HCT116 (cell line): ENCODE measurements around the gene TTYH2. TPM values are rescaled to one million over a fixed set of nuclear protein-coding genes. Genes with fewer than 3 reads are reported as not detected.

Experiments
- ATAC-seq: fragments of 200-7000 bp; cut with Tn5 transposase; 2 replicates; pipeline ENCODE4 v1.9.1; 2020; ENCODE audit warnings: mild to moderate bottlenecking, moderate library complexity
- BruUV-seq: library from RNA; stranded (reverse); fragments of 400-500 nt; replicated peaks from 2 replicates; lab custom pipeline; 2021; lab: Mats Ljungman, UMichigan
- CTCF ChIA-PET: fragments of 300-600 bp; sonication (Branson Sonifier 250); formaldehyde crosslinking; loops from one replicate; lab custom pipeline; 2021; ENCODE audit warnings: antibody characterized with exemption; lab: Charles Lee
- POLR2A ChIA-PET: fragments of 300-600, 350-600 bp; sonication (Branson Sonifier 250); formaldehyde crosslinking; loops from one replicate; lab custom pipeline; 2021; ENCODE audit warnings: antibody characterized with exemption; lab: Charles Lee
- RAD21 ChIA-PET, 2 experiments: fragments of 300-600 bp; sonication (Branson Sonifier 250); formaldehyde crosslinking; loops; one replicate each; lab custom pipeline; 2023; ENCODE audit warnings: low total read pairs in 2 of 2; ENCODE audit not compliant: uncharacterized antibody in 2 of 2, unreplicated experiment in 2 of 2, low non-redundant PET in 1 of 2; lab: Charles Lee
- DNase-seq: peaks from one replicate; pipeline ENCODE4 v3.0.0-alpha.2; 2010; ENCODE audit warnings: low read depth, low spot score
- H2AFZ ChIP-seq: fragments of 200-600 bp; shearing (Covaris generic), sonication (generic); 2 replicates; pipeline ENCODE4 v1.6.1; 2017; ENCODE audit warnings: low read depth, mixed run types, mixed read lengths, antibody characterized with exemption, low read length; ENCODE audit not compliant: poor library complexity, severe bottlenecking
- H3K27ac ChIP-seq: 2 replicates; pipeline ENCODE4 v1.5.1; 2012; ENCODE audit warnings: low read depth, low read length
- H3K27me3 ChIP-seq: fragments of 200-600 bp; sonication (generic); 2 replicates; pipeline ENCODE4 v1.6.1; 2016; ENCODE audit warnings: mixed run types, low read length, mixed read lengths; ENCODE audit not compliant: insufficient read depth
- H3K36me3 ChIP-seq, 2 experiments: fragments of 200-500 bp in 1 of 2; fragments of 200-600 bp in 1 of 2; sonication (Bioruptor generic) in 1 of 2; sonication (generic) in 1 of 2; 2 replicates each; pipeline versions ENCODE4 v1.5.1 to v1.6.1; 2014 to 2016; ENCODE audit warnings: low read length in 2 of 2, inconsistent platforms in 1 of 2, mixed read lengths in 1 of 2, mixed run types in 1 of 2; ENCODE audit not compliant: insufficient read depth in 2 of 2, control insufficient read depth in 1 of 2
- H3K4me1 ChIP-seq, 2 experiments: fragments of 200-600 bp in 1 of 2; sonication (generic) in 1 of 2; 2 replicates each; pipeline versions ENCODE4 v1.5.1 to v1.6.1; 2012 to 2017; ENCODE audit warnings: low read length in 2 of 2, inconsistent platforms in 1 of 2, mild to moderate bottlenecking in 1 of 2, mixed read lengths in 1 of 2, mixed run types in 1 of 2, moderate library complexity in 1 of 2; ENCODE audit not compliant: insufficient read depth in 2 of 2, control insufficient read depth in 1 of 2
- H3K4me2 ChIP-seq: fragments of 200-600 bp; sonication (generic); 2 replicates; pipeline ENCODE4 v1.6.1; 2017; ENCODE audit warnings: mixed run types, low read length, mixed read lengths
- H3K4me3 ChIP-seq, 2 experiments: fragments of 200-600 bp in 1 of 2; sonication (generic) in 1 of 2; replicated peaks in 1 of 2; 2 replicates each; pipeline ENCODE4 v1.5.1; 2011 to 2016; ENCODE audit warnings: low read length in 2 of 2, control low read depth in 1 of 2, low read depth in 1 of 2, mild to moderate bottlenecking in 1 of 2, mixed read lengths in 1 of 2, mixed run types in 1 of 2
- H3K79me2 ChIP-seq: fragments of 200-600 bp; sonication (generic); 2 replicates; pipeline ENCODE4 v1.6.1; 2017; ENCODE audit warnings: mild to moderate bottlenecking, mixed run types, low read length, moderate library complexity, mixed read lengths; ENCODE audit not compliant: insufficient read depth
- H3K9ac ChIP-seq: fragments of 200-600 bp; sonication (generic); 2 replicates; pipeline ENCODE4 v1.6.1; 2016; ENCODE audit warnings: low read length, mixed read lengths
- H3K9me2 ChIP-seq: fragments of 200-600 bp; sonication (generic), shearing (Covaris generic); 2 replicates; pipeline ENCODE4 v1.6.1; 2017; ENCODE audit warnings: mixed run types, mild to moderate bottlenecking, moderate library complexity; ENCODE audit not compliant: insufficient read depth
- H3K9me3 ChIP-seq, 2 experiments: fragments of 200-500 bp in 1 of 2; fragments of 200-600 bp in 1 of 2; sonication (Bioruptor generic) in 1 of 2; sonication (generic) in 1 of 2; 2 replicates each; pipeline ENCODE4 v1.6.1; 2014 to 2017; ENCODE audit warnings: low read length in 2 of 2, mixed read lengths in 2 of 2, inconsistent platforms in 1 of 2, low read depth in 1 of 2, mild to moderate bottlenecking in 1 of 2, mixed run types in 1 of 2, moderate library complexity in 1 of 2; ENCODE audit not compliant: control insufficient read depth in 1 of 2, insufficient read depth in 1 of 2
- H4K20me1 ChIP-seq: fragments of 200-600 bp; sonication (generic), shearing (Covaris generic); 2 replicates; pipeline ENCODE4 v1.6.1; 2017; ENCODE audit warnings: mixed run types, mild to moderate bottlenecking, moderate library complexity; ENCODE audit not compliant: insufficient read depth
- CBX3 ChIP-seq: IDR thresholded peaks from 2 replicates; pipeline ENCODE4 v1.6.1; 2012; ENCODE audit warnings: low read depth
- EZH2 ChIP-seq: fragments of 200-600 bp; sonication (generic); IDR thresholded peaks from 2 replicates; pipeline ENCODE4 v1.6.1; 2017; ENCODE audit warnings: antibody characterized with exemption, mixed run types
- EZH2phosphoT487 ChIP-seq: fragments of 200-600 bp; IDR thresholded peaks from 2 replicates; pipeline ENCODE4 v1.6.1; 2018; ENCODE audit warnings: antibody characterized with exemption, borderline replicate concordance
- JUND ChIP-seq: IDR thresholded peaks from 2 replicates; pipeline ENCODE4 v1.6.1; 2012
- SRF ChIP-seq: IDR thresholded peaks from 2 replicates; pipeline ENCODE4 v1.6.1; 2012; ENCODE audit warnings: low read depth
- TCF7L2 ChIP-seq: IDR thresholded peaks from 2 replicates; pipeline ENCODE4 v1.7.0; 2011; ENCODE audit warnings: borderline replicate concordance, inconsistent platforms; ENCODE audit not compliant: insufficient read depth, insufficient read length; ENCODE audit errors: extremely low read depth
- intact Hi-C: fragments of 100-400 bp; cut with micrococcal nuclease; formaldehyde crosslinking; loops from 2 replicates; pipeline ENCODE4 v1.10.0; 2022
- total RNA-seq: library from RNA; stranded (reverse); gene quantifications from one replicate; pipeline ENCODE4 v1.2.1, GENCODE V29; 2021; ENCODE audit not compliant: unreplicated experiment
- TF ChIP-seq, protein P1 (sequence below): IDR thresholded peaks from 2 replicates; pipeline ENCODE4 v1.6.1; 2011; ENCODE audit warnings: mild to moderate bottlenecking, low read length, moderate library complexity; ENCODE audit not compliant: insufficient replicate concordance; ENCODE audit errors: extremely low read depth
- TF ChIP-seq, protein P2 (sequence below), 3 experiments: fragments of 200-600 bp in 1 of 3; sonication (generic) in 1 of 3; IDR thresholded peaks in 2 of 3; conservative IDR thresholded peaks in 1 of 3; 2 replicates each; pipeline ENCODE4 v1.5.1; 2012 to 2017; ENCODE audit warnings: low read depth in 2 of 3, low read length in 2 of 3, antibody characterized with exemption in 1 of 3, borderline replicate concordance in 1 of 3, control low read depth in 1 of 3, mild to moderate bottlenecking in 1 of 3, mixed read lengths in 1 of 3, mixed run types in 1 of 3, moderate library complexity in 1 of 3; ENCODE audit not compliant: insufficient read depth in 1 of 3

TTYH2 gene
- total RNA-seq, 1 experiment from 2014 or later = 10.8 TPM

DNA sequence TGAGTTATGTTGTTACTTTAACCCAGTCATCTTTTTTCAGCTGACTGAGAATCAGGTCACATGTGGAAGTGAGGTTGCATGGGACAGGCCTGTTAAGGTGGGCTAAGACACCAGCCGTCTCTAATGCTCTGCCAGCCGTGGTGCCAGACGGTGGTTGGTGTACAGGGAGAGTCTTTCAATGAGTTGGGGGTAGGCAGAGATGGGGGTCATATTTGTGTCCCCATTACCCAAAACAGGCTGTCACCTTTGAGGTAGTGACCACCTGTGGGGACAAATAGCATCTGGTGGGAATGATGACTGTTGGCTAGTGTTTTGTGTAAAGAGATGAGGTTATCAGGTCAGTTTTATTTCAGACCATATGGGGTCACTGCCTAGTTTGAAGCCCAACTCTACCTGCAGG is 8.1 kb upstream of the TTYH2 start:
- ATAC-seq (no peak), DNase-seq (no peak)
- H3K4me3 ChIP-seq = peak overlapping the region; percentile 98 to 99
- POLR2A ChIA-PET = interaction anchor here (1.0 kb wide), 1 partner anchor 163 kb away, joined by 5 read pairs; no protein-coding TSS in a partner anchor
- H3K9me3 ChIP-seq = no peaks in the 10 kb centered on the region
- H4K20me1 ChIP-seq = peaks cover 49% of the 10 kb centered on the region; the same call in 1 of the 2 replicates
- no peaks in the 10 kb centered on the region for H3K27me3 ChIP-seq
- peaks cover 44 to 63% of the 10 kb centered on the region in 2 experiments for H3K36me3 ChIP-seq
- CTCF ChIA-PET = no interaction called here
- peak overlapping the region; percentile 90 for H3K4me2 ChIP-seq
- RAD21 ChIA-PET = no interaction called here
- BruUV-seq = no TSS peak
- peaks cover 11 to 53% of the 10 kb centered on the region in 2 experiments for H3K4me1 ChIP-seq
- H3K27ac ChIP-seq = peak overlapping the region; percentile 65
- no peaks in the 10 kb centered on the region for H3K9me2 ChIP-seq
- TF ChIP-seq, protein P1, sequence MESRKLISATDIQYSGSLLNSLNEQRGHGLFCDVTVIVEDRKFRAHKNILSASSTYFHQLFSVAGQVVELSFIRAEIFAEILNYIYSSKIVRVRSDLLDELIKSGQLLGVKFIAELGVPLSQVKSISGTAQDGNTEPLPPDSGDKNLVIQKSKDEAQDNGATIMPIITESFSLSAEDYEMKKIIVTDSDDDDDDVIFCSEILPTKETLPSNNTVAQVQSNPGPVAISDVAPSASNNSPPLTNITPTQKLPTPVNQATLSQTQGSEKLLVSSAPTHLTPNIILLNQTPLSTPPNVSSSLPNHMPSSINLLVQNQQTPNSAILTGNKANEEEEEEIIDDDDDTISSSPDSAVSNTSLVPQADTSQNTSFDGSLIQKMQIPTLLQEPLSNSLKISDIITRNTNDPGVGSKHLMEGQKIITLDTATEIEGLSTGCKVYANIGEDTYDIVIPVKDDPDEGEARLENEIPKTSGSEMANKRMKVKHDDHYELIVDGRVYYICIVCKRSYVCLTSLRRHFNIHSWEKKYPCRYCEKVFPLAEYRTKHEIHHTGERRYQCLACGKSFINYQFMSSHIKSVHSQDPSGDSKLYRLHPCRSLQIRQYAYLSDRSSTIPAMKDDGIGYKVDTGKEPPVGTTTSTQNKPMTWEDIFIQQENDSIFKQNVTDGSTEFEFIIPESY = no peak
- TF ChIP-seq, protein P2, sequence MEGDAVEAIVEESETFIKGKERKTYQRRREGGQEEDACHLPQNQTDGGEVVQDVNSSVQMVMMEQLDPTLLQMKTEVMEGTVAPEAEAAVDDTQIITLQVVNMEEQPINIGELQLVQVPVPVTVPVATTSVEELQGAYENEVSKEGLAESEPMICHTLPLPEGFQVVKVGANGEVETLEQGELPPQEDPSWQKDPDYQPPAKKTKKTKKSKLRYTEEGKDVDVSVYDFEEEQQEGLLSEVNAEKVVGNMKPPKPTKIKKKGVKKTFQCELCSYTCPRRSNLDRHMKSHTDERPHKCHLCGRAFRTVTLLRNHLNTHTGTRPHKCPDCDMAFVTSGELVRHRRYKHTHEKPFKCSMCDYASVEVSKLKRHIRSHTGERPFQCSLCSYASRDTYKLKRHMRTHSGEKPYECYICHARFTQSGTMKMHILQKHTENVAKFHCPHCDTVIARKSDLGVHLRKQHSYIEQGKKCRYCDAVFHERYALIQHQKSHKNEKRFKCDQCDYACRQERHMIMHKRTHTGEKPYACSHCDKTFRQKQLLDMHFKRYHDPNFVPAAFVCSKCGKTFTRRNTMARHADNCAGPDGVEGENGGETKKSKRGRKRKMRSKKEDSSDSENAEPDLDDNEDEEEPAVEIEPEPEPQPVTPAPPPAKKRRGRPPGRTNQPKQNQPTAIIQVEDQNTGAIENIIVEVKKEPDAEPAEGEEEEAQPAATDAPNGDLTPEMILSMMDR (IDR thresholded peaks at IDR 0.05 in 2 of 3, conservative IDR thresholded peaks at IDR 0.05 in 1 of 3; ENCODE audit: borderline replicate concordance in 1 of 3, insufficient read depth in 1 of 3, low read depth in 2 of 3, low read length in 2 of 3) = no peak
- no peak for TF ChIP-seq EZH2
- TF ChIP-seq TCF7L2 = no peak
- TF ChIP-seq EZH2phosphoT487 = no peak
- no peak for TF ChIP-seq CBX3
- TF ChIP-seq JUND = no peak
- no peak for TF ChIP-seq SRF
- TF ChIP-seq, all 23 proteins: peak for 0
- Histone ChIP-seq H3K79me2 (peaks cover 63% of the 10 kb centered on the region), H2AFZ (no peak overlapping the region), H3K9ac (peak overlapping the region; percentile 99)
- intact Hi-C loops = no loop called here
